OCI-LY7 (cell line): ENCODE measurements around the gene DOLPP1.

ENCODE experiments used
- CTCF ChIP-seq: fragments of 200-600 bp; sonication (generic); conservative IDR thresholded peaks from 2 replicates; pipeline ENCODE4 v1.5.1; 2014; ENCODE audit warnings: mild to moderate bottlenecking, antibody characterized with exemption, low read length, moderate library complexity, mixed read lengths
- EZH2phosphoT487 ChIP-seq: fragments of 200-600 bp; sonication (generic); IDR thresholded peaks from 2 replicates; pipeline ENCODE4 v1.6.1; 2018; ENCODE audit warnings: low read depth, borderline replicate concordance, mild to moderate bottlenecking, mixed run types, antibody characterized with exemption, low read length, moderate library complexity, mixed read lengths

DNA sequence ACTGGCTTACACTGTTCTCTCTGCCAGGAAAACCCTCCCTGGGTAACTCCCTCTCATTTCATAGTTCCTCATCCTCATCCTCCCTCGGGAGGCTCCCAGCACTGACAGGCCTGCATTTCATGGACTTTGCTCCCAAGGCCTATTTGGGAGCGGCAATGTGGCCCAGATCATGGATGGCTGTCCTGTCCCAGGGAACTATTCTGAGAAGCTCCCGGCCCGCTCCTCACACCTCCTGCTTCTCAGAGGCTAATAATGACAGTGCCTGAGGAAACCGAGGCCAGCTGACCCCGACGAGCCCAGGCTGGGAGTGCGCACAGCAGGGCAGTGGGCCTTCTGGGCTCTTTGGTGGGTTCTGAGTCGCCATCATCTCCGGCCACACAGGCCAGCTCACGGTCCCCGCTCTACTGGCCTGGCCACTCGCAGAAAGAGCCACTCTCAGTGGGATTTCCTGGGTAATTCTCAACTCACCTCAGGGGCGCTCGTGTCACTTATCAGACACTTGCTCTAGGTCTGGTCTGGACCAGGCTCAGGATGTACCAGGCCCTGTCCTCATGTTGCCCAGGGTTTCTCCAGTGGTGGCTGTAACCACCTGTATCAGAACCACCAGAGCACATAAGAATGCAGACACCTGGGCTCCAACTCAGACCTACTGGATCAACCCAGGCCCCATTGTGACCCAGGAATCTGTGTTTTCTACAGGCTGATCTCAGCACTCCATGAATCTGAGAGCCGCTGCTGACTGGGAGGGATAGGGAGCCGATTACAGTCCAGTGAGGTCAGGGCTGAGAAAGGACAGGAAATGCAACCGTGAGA, 2.0 kb upstream of the DOLPP1 start:
- TF ChIP-seq CTCF (no peak), EZH2phosphoT487 (no peak)
